Parathyroid adenoma (tissue), 2 donors: ENCODE results near the gene RPS6KA2.

Experiments used
- H2AFZ ChIP-seq: fragments of 300-600 bp; sonication (generic); one replicate; pipeline ENCODE4 v1.7.0; 2017; ENCODE audit warnings: antibody characterized with exemption, mild to moderate bottlenecking
- H3K27ac ChIP-seq: fragments of 300-600 bp; sonication (generic); one replicate; pipeline ENCODE4 v1.7.0; 2017
- H3K27me3 ChIP-seq: fragments of 300-600 bp; sonication (generic); one replicate; pipeline ENCODE4 v1.7.0; 2017; ENCODE audit warnings: low read length; ENCODE audit not compliant: control insufficient read depth, insufficient read depth
- H3K36me3 ChIP-seq: fragments of 300-600 bp; sonication (generic); one replicate; pipeline ENCODE4 v1.7.0; 2017; ENCODE audit warnings: low read length; ENCODE audit not compliant: control insufficient read depth, insufficient read depth
- H3K4me1 ChIP-seq: fragments of 300-600 bp; sonication (generic); one replicate; pipeline ENCODE4 v1.7.0; 2017; ENCODE audit warnings: control low read depth
- H3K4me2 ChIP-seq: fragments of 300-600 bp; sonication (generic); one replicate; pipeline ENCODE4 v1.7.0; 2017; ENCODE audit warnings: low read length
- H3K4me3 ChIP-seq: fragments of 300-600 bp; sonication (generic); one replicate; pipeline ENCODE4 v1.7.0; 2017; ENCODE audit warnings: low read depth, low read length
- H3K79me2 ChIP-seq: fragments of 300-600 bp; sonication (generic); one replicate; pipeline ENCODE4 v1.7.0; 2017; ENCODE audit warnings: control low read depth
- H3K9ac ChIP-seq: fragments of 300-600 bp; sonication (generic); one replicate; pipeline ENCODE4 v1.7.0; 2017; ENCODE audit warnings: mild to moderate bottlenecking
- H3K9me3 ChIP-seq: fragments of 300-600 bp; sonication (generic); one replicate; pipeline ENCODE4 v1.7.0; 2017; ENCODE audit warnings: low read length; ENCODE audit not compliant: control insufficient read depth
- CTCF ChIP-seq: fragments of 300-600 bp; sonication (generic); IDR thresholded peaks from one replicate; pipeline ENCODE4 v1.7.0; 2017; ENCODE audit warnings: antibody characterized with exemption, mild to moderate bottlenecking
- donor health status: primary hyperparathyroidism.

The RPS6KA2 gene

GRCh38 chr6:166667796-166668610, 41.0 kb upstream of the RPS6KA2 start:
- TF ChIP-seq CTCF: no peak

DNA sequence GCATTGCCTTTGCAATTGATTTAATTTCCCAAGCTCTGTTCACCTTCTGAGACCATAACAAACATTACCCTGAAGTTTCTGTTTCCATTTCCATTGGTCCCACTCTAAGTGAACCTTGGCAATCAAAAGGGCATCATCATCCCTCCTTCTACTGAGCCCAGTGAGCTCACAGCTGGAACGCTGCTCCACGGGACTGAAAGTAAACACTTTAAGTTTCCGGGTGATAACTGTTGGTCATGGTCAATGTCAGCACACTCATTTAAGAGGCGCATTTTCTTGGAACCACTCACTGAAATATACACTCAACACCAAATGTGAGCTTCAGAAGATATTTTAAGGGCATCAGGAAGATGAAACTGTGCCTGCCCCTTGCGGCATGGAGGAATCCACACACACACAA, 37.1 kb upstream of the RPS6KA2 start:
- Histone ChIP-seq H2AFZ (no peak overlapping the region), H3K4me3 (no peak overlapping the region), H3K27ac (no peak overlapping the region), H3K4me1 (no peaks in the 10 kb centered on the region), H3K9ac (no peak overlapping the region), H3K27me3 (no peaks in the 10 kb centered on the region), H3K9me3 (no peaks in the 10 kb centered on the region), H3K36me3 (no peaks in the 10 kb centered on the region), H3K4me2 (peak overlapping the region; percentile 17), H3K79me2 (no peaks in the 10 kb centered on the region)
- TF ChIP-seq CTCF: no peak

More at GRCh38 chr6:166667796-166668610, 41.0 kb upstream of the RPS6KA2 start:
- no peaks in the 10 kb centered on the region for H3K9me3 ChIP-seq
- peaks cover 5% of the 10 kb centered on the region for H3K4me1 ChIP-seq
- H3K79me2 ChIP-seq: no peaks in the 10 kb centered on the region
- no peaks in the 10 kb centered on the region for H3K36me3 ChIP-seq
- H3K4me3 ChIP-seq: no peak overlapping the region
- no peak overlapping the region for H3K27ac ChIP-seq
- H3K9ac ChIP-seq: no peak overlapping the region
- H2AFZ ChIP-seq: no peak overlapping the region
- no peak overlapping the region for H3K4me2 ChIP-seq
- no peaks in the 10 kb centered on the region for H3K27me3 ChIP-seq

- Histone ChIP-seq H3K27ac (no peak overlapping the region), H3K4me3 (no peak overlapping the region), H3K4me1 (no peaks in the 10 kb centered on the region), H3K36me3 (no peaks in the 10 kb centered on the region), H3K9ac (no peak overlapping the region), H3K27me3 (no peaks in the 10 kb centered on the region), H2AFZ (no peak overlapping the region), H3K79me2 (no peaks in the 10 kb centered on the region), H3K4me2 (no peak overlapping the region), H3K9me3 (no peaks in the 10 kb centered on the region)
- TF ChIP-seq CTCF: no peak
These were observed 36.5 kb upstream of the RPS6KA2 start for GRCh38 chr6:166663568-166663967.

- no peak overlapping the region for H2AFZ ChIP-seq
- H3K36me3 ChIP-seq: no peaks in the 10 kb centered on the region
- no peak overlapping the region for H3K27ac ChIP-seq
- no peak overlapping the region for H3K4me2 ChIP-seq
- TF ChIP-seq CTCF: no peak
- H3K4me3 ChIP-seq: no peak overlapping the region
- no peaks in the 10 kb centered on the region for H3K9me3 ChIP-seq
- no peaks in the 10 kb centered on the region for H3K27me3 ChIP-seq
- H3K79me2 ChIP-seq: no peaks in the 10 kb centered on the region
- H3K4me1 ChIP-seq: no peaks in the 10 kb centered on the region
- no peak overlapping the region for H3K9ac ChIP-seq
These were observed 35.6 kb upstream of the RPS6KA2 start for GRCh38 chr6:166662690-166663089.
